GM18511 (cell line): ENCODE measurements around the gene C2CD2L.
"Not testable (repeated sequence)": the region's sequence is repeated elsewhere in the genome, so short reads cannot be mapped to it uniquely, and the experiment has no call there.

Experiments
- ATAC-seq: cut with Tn5 transposase; IDR thresholded peaks from one replicate; pipeline ENCODE4 v1.9.1; 2021; ENCODE audit warnings: mild to moderate bottlenecking, moderate library complexity; ENCODE audit not compliant: unreplicated experiment

Gene C2CD2L

DNA sequence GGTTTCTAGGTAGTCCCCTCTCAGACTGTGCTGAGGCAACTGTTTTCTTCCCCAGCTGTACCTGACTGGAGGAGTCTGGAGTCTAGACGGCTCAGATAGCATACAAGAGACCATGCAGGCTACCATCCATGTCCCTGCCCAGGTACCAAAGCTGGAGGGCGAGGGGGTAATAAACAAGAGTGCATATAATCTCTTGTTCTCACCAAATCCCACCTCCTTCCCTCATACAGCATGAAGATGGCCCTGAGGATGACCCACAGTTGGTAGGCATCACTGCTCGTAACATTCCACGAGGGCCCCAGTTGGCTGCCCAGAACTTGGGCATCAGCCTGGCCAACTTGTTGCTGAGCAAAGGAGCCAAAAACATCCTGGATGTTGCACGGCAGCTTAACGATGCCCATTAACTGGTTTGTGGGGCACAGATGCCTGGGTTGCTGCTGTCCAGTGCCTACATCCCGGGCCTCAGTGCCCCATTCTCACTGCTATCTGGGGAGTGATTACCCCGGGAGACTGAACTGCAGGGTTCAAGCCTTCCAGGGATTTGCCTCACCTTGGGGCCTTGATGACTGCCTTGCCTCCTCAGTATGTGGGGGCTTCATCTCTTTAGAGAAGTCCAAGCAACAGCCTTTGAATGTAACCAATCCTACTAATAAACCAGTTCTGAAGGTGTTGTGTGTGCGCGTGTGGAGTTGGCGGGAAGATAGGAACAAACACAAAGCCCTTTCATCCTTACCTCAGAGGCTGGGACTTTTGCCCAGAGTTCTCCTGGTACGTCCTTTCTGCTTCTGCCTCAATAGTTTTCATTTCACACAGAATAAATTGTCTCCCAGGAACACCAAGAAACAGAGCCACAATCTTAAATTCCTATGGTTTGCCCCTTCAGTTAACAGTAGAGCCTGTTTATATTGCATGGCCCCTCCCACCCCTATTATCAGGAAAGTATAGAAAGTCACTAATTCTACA is 14.0 kb upstream of the C2CD2L start:
- no peak for ATAC-seq

DNA sequence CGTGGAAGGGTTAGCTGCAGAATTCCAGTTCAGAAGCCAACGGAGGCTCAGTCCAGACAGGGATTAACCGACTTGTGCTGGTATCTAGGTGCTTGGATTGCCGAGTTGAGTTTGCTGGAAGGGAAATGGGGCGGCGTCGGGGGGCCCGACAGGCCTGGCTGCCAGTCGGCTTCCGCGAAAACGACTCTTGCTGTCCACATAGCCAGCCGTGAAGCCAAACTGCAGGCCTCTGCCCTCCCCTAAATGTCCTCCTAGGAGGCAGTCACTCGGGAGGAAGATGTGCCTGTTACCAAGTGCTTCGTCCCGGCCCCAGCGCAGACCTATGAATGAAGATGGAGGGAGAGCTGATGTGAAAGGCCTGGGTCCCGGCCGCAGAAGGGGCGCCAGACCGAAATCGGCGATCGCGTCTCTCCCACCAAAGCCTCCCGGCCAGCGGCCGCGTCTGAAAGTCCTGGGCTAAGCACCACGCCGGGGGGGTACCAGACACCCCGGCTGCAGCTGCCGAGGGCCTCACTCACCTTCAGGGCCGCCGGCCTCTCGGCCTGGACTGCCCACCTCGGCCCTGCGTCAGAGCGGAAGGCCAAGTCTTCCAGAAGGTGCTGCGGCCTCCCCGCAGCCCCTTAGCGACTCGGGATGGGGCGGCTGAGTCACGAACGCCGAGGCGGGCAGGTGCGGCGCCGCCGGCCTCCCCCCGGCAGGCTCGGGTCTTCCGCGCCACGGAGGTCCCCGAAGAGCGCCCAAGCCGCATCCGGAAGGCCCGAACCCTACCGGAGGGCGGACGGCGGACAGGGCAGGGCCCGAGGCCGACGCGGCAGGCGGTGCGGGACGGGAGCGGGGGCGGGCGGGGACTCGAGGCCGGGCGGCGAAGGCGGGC is 13.0 kb upstream of the C2CD2L start:
- peak; percentile 4 for ATAC-seq

DNA sequence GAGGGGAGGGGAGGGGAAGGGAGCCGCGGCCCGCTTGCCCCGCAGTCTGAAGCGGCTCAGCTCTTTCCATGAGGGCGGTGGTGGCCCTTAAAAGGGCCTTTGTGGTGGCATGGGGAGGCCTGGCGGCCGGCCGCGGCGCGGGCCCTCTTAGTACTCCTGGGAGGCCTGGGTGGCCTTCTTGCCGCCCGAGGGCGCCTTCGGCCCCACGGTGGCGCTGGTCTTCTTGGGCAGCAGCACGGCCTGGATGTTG is 12.4 kb upstream of the C2CD2L start:
- peak; percentile 52 for ATAC-seq

DNA sequence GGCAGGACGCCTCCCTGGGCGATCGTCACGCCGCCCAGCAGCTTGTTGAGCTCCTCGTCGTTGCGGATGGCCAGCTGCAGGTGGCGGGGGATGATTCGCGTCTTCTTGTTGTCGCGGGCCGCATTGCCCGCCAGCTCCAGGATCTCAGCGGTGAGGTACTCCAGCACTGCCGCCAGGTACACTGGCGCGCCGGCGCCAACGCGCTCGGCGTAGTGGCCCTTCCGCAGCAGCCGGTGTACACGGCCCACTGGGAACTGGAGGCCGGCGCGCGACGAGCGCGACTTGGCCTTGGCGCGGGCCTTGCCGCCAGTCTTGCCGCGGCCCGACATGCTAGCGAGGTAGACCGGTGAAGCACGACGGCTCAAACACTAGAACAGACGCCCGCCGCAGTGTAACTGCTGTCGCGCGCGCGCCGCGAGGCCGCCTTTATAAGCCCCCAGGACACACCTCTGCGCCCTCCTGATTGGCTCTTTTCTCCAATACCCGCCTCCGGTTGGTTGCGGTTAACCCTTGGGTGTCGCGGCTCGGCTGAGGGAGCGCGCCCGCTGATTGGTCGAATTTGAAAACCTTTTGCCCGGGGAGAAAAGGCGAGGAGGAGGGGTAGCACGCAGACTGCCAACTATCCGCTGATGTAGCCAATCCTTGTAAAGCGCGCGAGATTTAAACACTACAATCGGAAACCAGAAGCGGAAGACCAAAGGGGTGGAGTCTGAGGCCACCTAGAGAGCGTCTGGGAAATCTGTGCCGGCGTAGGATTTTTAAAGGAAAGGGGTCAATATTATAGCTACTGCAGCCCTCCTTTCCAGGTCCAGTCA is 11.9 kb upstream of the C2CD2L start:
- peak; percentile 90 for ATAC-seq

DNA sequence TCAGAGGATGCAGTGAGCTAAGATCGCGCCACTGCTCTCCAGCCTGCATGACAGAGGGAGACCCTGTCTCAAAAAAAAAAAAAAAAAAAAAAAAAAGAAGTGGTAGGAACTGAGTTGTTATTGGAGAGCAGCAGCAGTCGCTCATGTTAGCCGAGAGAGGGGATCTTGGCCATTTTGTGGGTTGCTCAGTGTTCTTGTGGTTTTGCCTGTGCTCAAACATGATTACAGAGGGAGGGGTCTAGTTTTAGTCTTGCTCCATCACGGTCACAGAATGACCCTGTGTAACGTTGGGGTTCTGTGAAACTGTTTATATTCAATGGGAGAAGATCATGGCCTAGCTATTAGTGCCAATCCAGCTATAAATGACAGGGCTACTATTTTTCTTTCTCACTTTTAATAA is 7.4 kb upstream of the C2CD2L start:
- ATAC-seq = no peak

DNA sequence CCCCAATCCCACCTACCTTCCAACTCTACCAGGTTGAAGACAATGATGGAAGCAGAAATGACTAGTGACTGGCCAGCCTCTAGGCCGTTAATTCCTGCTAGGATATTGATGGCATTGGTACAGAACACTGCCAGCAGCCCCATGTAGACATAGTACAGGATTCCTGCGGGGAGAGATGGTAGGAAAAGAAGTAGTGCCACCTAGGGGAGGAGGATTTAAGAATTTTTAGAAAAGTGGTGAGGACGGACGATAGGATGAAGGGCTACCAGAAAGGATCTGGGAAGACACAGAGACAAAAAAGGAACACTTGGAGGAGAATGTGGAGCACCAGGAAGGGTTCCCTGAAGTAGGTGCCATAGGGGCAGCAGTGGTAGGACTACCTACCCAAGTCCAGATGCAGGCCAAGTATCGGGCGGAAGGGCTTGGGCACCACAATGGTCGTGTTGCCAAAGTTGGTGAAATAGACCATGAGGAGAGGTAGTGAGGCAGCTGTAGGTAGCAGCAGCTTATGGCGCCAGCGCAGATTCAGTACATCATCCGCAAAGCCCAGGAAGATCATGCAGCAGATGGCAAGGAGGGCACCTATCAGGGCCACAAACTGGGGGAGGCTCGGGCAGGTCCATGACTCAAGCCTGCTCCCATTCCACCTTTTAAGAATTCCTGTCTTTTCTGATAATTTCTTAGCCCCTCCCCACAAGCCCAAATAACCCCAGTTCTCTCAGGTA is 6.7 kb upstream of the C2CD2L start:
- no peak for ATAC-seq

DNA sequence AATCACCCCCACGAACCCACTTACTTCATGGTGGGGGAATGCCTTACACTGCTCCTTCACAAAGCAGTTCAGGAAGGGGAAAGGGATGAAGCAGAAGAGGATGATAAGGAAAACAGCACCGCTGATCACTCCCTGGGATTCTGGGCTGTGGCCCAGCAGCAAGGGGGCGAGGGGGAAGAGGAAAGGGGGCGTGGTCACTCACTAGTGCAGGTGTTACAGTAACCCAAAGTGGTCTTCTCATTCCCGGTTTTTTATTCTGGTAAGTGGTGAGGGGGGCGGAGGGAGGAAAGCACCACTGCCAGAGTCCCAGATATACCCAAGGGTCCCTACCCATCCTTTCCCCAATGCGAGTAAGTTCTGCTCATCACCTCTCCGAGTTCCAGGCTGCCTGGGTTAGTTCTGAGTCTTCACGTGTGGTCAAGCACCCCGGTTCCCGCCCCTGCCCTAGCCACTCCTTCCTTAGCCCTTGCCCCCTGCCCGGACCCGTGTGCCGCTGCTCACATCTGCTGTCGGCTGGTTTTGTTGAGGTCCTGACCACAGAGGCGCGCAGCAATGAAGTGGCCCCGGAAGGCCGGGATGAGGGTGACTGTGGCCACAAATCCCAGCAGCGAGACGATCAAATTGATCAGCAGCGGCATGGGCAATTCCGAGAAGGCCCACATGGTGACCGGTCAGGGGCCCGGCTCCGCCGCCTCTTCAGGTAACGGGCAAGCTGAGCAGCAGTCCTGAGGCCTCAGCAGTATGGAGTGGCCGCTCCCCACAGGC is 6.0 kb upstream of the C2CD2L start:
- ATAC-seq = peak; percentile 30

DNA sequence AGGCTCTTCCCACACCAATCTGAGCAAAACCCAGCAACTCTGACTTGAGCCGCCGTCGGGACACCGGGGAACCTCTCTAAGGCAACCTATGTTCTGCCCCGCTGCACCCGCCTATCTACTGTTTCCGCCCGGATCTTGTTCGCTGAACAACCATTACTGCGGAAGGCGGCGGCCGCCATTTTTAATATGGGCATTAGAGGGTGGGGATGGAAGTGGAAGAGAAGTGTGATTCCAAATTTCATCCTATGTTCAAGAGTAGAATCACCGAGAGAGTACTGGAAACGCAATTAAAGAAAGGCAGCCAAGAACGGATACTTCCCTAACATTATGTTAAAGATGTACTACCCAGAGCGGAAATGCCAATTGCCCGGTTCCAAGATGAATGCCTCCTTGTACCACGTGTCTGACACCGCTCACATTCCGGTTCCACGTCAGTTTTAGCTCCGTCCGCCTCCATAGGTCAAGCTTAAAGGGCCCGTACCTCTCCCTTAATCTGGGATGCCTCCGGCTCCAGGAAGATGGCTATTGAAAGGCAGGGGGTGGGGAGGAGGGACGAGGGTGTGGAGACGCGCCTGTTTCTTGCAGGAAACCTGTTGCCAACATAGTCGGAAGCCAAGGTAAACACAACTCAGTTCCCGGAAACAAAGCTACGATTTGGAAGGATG is 5.3 kb upstream of the C2CD2L start, which contains the start of gene DPAGT1:
DPAGT1 (minus strand) TSS at position 95 of the 665 bp plus-strand sequence. CDS start 198 bp downstream, outside the sequence.
- ATAC-seq = peak; percentile 87

DNA sequence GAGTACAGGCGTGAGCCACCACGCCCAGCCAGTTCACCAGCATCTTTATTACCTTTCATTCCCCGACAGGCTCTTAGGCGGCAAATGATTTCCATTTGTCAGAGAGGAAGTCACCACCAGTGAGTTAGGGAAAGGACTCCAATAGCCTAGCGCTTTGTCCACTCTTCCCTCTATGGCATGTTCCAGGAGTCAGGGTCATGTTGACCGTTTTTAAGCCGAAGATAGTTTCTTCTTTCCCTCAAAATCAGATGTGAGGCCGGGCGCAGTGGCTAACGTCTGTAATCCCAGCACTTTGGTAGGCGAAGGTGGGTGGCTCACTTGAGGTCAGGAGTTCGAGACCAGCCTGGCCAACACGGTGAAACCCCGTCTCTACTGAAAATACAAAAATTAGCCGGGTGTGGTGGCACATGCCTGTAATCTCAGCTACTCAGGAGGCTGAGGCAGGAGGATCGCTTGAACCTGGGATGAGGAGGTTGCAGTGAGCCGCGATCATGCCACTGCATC is 3.9 kb upstream of the C2CD2L start:
- not testable (repeated sequence) for ATAC-seq

DNA sequence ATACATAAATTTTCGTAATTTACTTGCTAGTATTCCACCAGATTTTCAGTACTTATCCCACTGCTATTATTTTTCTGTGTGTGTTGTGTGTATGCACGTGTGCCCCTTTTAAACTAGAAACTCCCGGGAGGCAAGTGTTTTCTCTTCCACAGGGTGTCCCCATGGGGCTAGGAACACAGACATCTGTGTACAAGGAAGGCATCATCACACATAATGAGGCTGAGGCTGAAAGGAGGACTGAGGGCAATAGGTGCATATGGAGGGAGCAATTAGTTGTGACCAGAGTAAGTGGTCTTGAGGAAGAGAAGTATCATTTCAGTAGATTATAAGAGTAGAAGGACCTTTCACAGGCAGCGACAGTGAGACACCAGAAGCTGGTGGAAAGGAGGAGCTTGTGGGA is 3.4 kb upstream of the C2CD2L start:
- no peak for ATAC-seq

DNA sequence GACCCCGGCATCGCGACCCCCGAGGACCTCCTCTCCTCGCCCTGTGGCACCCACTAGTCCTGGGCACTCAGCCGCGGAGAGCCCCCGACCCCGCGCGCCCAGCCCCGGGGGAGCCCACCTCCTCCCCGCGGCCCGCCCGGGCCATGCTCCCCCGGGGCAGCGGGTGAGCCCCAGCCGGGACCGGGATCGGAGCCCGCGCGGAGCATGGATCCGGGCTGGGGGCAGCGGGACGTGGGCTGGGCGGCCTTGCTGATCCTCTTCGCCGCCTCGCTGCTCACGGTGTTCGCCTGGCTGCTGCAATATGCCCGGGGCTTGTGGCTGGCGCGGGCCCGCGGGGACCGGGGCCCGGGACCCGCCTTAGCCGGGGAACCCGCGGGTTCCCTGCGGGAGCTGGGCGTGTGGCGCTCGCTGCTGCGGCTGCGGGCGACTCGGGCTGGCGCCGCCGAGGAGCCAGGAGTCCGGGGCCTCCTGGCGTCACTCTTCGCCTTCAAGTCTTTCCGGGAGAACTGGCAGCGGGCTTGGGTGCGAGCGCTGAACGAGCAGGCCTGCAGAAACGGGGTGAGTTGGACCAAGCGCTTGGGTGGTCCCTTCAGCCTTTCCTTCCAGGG is 498 bp downstream of the C2CD2L start:
- ATAC-seq = peak; percentile 21

DNA sequence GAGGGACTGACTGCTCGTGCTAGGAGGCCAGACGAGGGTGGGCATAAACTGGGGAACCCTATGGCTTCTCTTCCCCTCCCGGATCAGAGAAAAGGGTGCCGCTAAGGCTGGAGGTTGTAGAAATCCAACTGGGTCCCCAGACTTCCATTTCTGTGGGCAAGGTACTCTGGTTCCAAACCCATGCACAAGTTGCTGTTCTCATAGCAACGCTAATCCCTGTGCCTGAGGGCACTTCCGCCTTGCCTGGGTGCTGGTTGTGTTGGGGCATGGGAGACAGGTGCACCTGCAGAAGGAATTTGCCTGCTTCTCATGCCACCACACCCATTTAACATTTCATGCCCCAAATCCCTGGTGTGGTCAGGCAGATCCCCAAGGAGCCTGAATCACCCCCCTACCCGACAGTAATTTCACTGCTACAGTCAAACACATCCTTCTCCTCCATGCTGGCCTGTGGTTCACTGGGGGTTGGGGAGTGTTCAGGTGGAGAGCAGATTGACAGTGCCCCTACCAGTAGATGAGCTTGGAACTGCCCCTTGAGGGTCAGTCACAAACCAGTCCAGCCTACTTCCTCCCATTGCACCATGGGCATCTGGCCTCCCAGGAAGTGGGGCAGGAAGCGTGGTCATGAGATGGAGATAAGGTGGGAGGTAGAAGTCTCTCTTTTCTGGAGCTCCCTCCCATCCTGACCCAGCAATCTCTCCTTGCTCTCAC is 1.2 kb downstream of the C2CD2L start:
- ATAC-seq = no peak

DNA sequence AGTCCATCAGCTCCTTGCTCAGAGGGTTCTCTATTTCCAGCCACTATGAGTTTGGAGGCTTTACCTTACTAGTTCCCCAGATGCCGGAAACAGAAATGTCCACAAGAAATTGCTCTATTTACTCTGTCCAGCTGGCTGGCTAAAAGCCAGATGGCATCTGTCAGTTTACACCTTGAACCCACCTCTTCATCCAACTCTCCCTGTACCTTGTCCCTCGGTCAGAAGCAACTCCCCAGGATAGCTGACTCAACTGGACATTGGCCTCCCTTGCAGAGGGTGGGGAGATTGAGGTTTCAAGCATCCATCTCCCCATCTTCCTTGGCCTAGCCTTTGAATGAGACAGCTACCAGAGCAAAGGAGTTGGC is 1.7 kb downstream of the C2CD2L start:
- no peak for ATAC-seq

DNA sequence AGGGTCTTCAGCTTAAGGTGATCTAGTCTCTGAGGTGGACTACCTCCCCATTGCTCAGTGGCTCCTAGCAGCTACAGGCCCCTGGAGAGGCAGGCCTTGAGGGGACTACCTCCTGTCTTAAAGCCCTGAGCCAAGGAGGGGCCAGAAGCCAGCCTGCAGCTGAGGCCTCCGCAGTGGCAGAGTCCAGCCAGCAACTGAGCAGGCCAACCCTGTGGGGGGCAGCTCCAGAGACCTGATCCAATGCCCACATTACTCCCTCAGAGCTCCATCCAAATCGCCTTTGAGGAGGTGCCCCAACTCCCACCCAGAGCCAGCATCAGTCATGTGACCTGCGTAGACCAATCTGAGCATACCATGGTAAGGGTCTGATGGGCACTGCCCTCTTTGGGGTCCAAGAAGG is 2.7 kb downstream of the C2CD2L start:
- no peak for ATAC-seq

DNA sequence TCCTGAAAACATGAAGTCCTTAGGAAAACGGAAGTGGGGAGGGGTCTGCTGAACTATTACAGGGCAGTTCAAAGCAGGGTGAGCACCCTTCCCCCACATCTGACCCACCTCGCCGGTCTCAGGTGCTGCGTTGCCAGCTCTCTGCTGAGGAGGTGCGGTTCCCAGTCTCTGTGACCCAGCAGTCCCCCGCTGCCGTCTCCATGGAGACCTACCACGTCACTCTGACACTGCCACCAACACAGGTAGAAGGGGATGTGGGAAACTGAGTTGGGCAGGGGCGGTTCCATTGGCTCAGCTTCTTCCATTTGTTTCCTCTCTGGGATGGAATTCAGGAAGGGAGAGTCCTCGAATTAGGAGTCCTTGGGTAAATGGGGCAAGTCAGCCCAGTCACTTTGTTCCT is 3.3 kb downstream of the C2CD2L start:
- no peak for ATAC-seq

DNA sequence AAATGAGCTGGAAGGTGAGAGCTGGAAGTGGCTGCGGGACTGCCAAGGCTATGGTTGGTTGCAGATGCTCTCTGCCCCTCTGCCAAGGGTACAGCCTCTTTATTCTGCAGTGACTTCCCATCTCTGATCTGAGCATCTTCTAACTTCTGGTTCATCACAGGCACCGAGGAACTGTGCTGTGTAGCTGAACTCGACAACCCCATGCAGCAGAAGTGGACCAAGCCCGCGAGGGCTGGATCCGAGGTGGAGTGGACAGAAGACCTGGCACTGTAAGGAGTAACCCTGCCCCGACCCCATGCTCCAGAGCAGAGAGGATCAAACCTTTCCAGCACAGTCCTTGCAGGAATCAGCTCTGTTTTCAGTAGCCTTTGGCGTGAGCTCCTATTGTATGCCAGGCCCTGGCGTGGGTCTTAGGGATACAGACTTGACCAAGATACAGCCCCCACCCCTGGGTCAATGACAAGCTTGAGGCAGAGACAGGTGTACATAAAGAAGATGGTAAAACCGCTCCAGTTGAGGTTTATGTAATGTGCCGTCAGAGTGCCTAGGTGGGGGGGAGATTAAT is 4.3 kb downstream of the C2CD2L start:
- no peak for ATAC-seq

DNA sequence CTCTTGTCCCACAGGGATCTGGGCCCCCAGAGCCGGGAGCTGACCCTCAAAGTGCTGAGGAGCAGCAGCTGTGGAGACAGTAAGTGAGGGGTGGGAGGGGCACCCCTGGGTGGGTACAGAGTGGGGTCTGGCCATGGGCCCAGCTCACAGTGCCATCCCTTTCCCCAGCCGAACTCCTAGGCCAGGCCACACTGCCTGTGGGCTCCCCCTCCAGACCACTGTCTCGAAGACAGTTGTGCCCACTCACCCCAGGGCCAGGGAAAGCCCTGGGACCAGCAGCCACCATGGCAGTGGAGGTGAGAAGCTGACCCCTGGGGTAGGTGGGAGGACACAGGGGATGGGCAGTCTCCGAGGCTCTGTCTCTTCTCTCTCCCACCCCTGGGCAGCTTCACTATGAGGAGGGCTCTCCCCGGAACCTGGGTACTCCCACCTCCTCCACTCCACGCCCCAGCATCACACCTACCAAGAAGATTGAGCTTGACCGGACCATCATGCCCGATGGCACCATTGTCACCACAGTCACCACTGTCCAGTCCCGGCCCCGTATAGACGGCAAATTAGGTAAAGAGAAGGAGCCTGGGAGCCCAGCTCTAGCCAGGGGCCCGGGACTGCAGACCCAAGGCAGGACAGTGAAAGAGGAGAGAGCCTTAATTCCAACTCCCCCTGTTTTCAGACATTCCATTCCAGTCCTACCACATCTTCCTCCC is 5.3 kb downstream of the C2CD2L start:
- no peak for ATAC-seq
